ENCODE measurements around the gene UPF3A.
"Not testable (repeated sequence)": the region's sequence is repeated elsewhere in the genome, so short reads cannot be mapped to it uniquely, and the experiment has no call there.

UPF3A gene

GRCh38 chr13:114339857-114340534 is 58.6 kb downstream of the UPF3A start:
- DNase-seq, result peak; percentile 40

GRCh38 chr13:114341003-114341777 is 59.8 kb downstream of the UPF3A start:
- no peak for DNase-seq

GRCh38 chr13:114347256-114347655 is 65.9 kb downstream of the UPF3A start:
- DNase-seq, result not testable (repeated sequence)

GRCh38 chr13:114352763-114353162 is 71.4 kb downstream of the UPF3A start:
- DNase-seq, result peak; percentile 9

- DNase-seq, result not testable (repeated sequence)
These were observed 72.0 kb downstream of the UPF3A start for GRCh38 chr13:114353382-114353781.

Data from central memory CD4-positive, alpha-beta T cell (primary cell).